ENCODE measurements around the gene EID2B. TPM values are rescaled to one million over a fixed set of nuclear protein-coding genes. Genes with fewer than 3 reads are reported as not detected.

The EID2B gene
- 2.6 and 3.6 TPM in 2 replicates for total RNA-seq

GRCh38 chr19:39532233-39533002, at the start of gene EID2B:
Gene EID2B (minus strand): TSS chr19:39532852. CDS start chr19:39532802, 50 bp downstream.
- intact Hi-C loops (cut with micrococcal nuclease), result loop anchor here (1.0 to 2.0 kb wide), 14 partner anchors 8 to 1246 kb away; partner anchors contain the start of genes EID2, MED29, PAF1 and PLEKHG2

- intact Hi-C loops (cut with micrococcal nuclease), result no loop called here
These were observed 49.8 kb upstream of the EID2B start for GRCh38 chr19:39582442-39582841.

GRCh38 chr19:39568604-39569003, 36.0 kb upstream of the EID2B start:
- intact Hi-C loops (cut with micrococcal nuclease), result no loop called here

- intact Hi-C loops (cut with micrococcal nuclease), result no loop called here
These were observed 33.4 kb upstream of the EID2B start for GRCh38 chr19:39566064-39566463.

- intact Hi-C loops (cut with micrococcal nuclease), result no loop called here
These were observed 30.8 kb upstream of the EID2B start for GRCh38 chr19:39563408-39563807.

GRCh38 chr19:39558624-39559117, 26.0 kb upstream of the EID2B start:
- intact Hi-C loops (cut with micrococcal nuclease), result loop anchor here (1.0 kb wide), 1 partner anchor 19 kb away; no protein-coding TSS in a partner anchor

GRCh38 chr19:39557811-39558623, 25.4 kb upstream of the EID2B start:
- intact Hi-C loops (cut with micrococcal nuclease), result loop anchor here (1.0 kb wide), 1 partner anchor 19 kb away; no protein-coding TSS in a partner anchor

GRCh38 chr19:39555883-39556282, 23.2 kb upstream of the EID2B start:
- intact Hi-C loops (cut with micrococcal nuclease), result no loop called here

- intact Hi-C loops (cut with micrococcal nuclease), result no loop called here
These were observed 22.2 kb upstream of the EID2B start for GRCh38 chr19:39554701-39555311.

GRCh38 chr19:39553082-39553652, 20.5 kb upstream of the EID2B start:
- intact Hi-C loops (cut with micrococcal nuclease), result loop anchor here (2.0 kb wide), 1 partner anchor 74 kb away; no protein-coding TSS in a partner anchor

- intact Hi-C loops (cut with micrococcal nuclease), result loop anchor here (2.0 kb wide), 2 partner anchors 217 to 295 kb away; no protein-coding TSS in a partner anchor
These were observed 17.5 kb upstream of the EID2B start for GRCh38 chr19:39550197-39550596.

GRCh38 chr19:39546599-39546998, 13.9 kb upstream of the EID2B start:
- intact Hi-C loops (cut with micrococcal nuclease), result no loop called here

GRCh38 chr19:39544911-39545310, 12.3 kb upstream of the EID2B start:
- intact Hi-C loops (cut with micrococcal nuclease), result no loop called here

GRCh38 chr19:39544226-39544903, 11.7 kb upstream of the EID2B start:
- intact Hi-C loops (cut with micrococcal nuclease), result no loop called here

GRCh38 chr19:39543477-39543857, 10.8 kb upstream of the EID2B start:
- intact Hi-C loops (cut with micrococcal nuclease), result no loop called here

GRCh38 chr19:39542206-39542605, 9.6 kb upstream of the EID2B start:
- intact Hi-C loops (cut with micrococcal nuclease), result no loop called here

GRCh38 chr19:39540333-39540673, 7.7 kb upstream of the EID2B start:
- intact Hi-C loops (cut with micrococcal nuclease), result loop anchor here (1.0 kb wide), 5 partner anchors 8 to 418 kb away; partner anchors contain the start of genes EID2B, PLEKHG2, SUPT5H and TIMM50

GRCh38 chr19:39539518-39540332, 7.1 kb upstream of the EID2B start, which contains the start of gene EID2:
Gene EID2 (minus strand): TSS chr19:39540161. CDS start chr19:39540079, 82 bp downstream.
- intact Hi-C loops (cut with micrococcal nuclease), result loop anchor here (1.0 kb wide), 7 partner anchors 7 to 417 kb away; partner anchors contain the start of genes EID2B, PLEKHG2, SUPT5H and TIMM50

- intact Hi-C loops (cut with micrococcal nuclease), result loop anchor here (1.0 kb wide), 2 partner anchors 19 to 99 kb away; no protein-coding TSS in a partner anchor
These were observed 6.5 kb upstream of the EID2B start for GRCh38 chr19:39539165-39539517.

All from T-helper 1 cell treated with Interleukin-12 subunit alpha and Interleukin-12 subunit beta and Interleukin-4 antibody, amounts not matched to agents 30 ng/mL and 1 ng/mL, for 36 hours (primary cell).